OCI-LY3 (cell line): Measurements from ENCODE around the gene ERP44.

Source experiments
- H2AFZ ChIP-seq: fragments of 200-600, 300-600 bp; shearing (Covaris generic); 2 replicates; pipeline ENCODE4 v1.6.0; 2014; ENCODE audit warnings: antibody characterized with exemption, low read depth, low read length
- H3K27ac ChIP-seq: fragments of 200-600, 300-600 bp; sonication (generic); 2 replicates; pipeline ENCODE4 v1.5.1; 2014; ENCODE audit warnings: mild to moderate bottlenecking, low read length, moderate library complexity, mixed read lengths
- H3K27me3 ChIP-seq: fragments of 200-600, 300-600 bp; sonication (generic); 2 replicates; pipeline ENCODE4 v1.6.1; 2014; ENCODE audit warnings: low read depth, low read length, mixed read lengths
- H3K36me3 ChIP-seq: fragments of 200-600, 300-600 bp; sonication (generic); replicated peaks from 2 replicates; pipeline ENCODE3; 2014; ENCODE audit warnings: low read depth, low read length, mixed read lengths
- H3K4me1 ChIP-seq: fragments of 300-600, 200-600 bp; sonication (generic); 2 replicates; pipeline ENCODE4 v1.6.1; 2014; ENCODE audit warnings: low read length, mixed read lengths
- H3K4me2 ChIP-seq: fragments of 200-600, 300-600 bp; sonication (generic); 2 replicates; pipeline ENCODE4 v1.6.1; 2014; ENCODE audit warnings: low read length, mixed read lengths
- H3K4me3 ChIP-seq: fragments of 300-600, 200-600 bp; sonication (generic); 2 replicates; pipeline ENCODE4 v1.5.1; 2014; ENCODE audit warnings: antibody characterized with exemption, mild to moderate bottlenecking, low read length, moderate library complexity
- H3K79me2 ChIP-seq: fragments of 300-600, 200-600 bp; shearing (Covaris generic); 2 replicates; pipeline ENCODE4 v1.6.1; 2014; ENCODE audit warnings: mild to moderate bottlenecking, low read length, mixed read lengths
- H3K9ac ChIP-seq: fragments of 300-600, 200-600 bp; shearing (Covaris generic); 2 replicates; pipeline ENCODE4 v1.6.0; 2014; ENCODE audit warnings: mild to moderate bottlenecking, low read length, moderate library complexity
- H3K9me3 ChIP-seq: fragments of 200-600, 300-600 bp; shearing (Covaris generic); 2 replicates; pipeline ENCODE4 v1.6.1; 2014; ENCODE audit warnings: low read length, mixed read lengths; ENCODE audit not compliant: insufficient read depth
- H4K20me1 ChIP-seq: fragments of 200-600, 300-600 bp; sonication (generic); 2 replicates; pipeline ENCODE4 v1.6.1; 2016; ENCODE audit warnings: low read length, mixed read lengths; ENCODE audit not compliant: insufficient read depth
- CTCF ChIP-seq: fragments of 200-600, 300-600 bp; sonication (generic); IDR thresholded peaks from 2 replicates; pipeline ENCODE4 v1.5.1; 2014; ENCODE audit warnings: antibody characterized with exemption, low read length, low read depth
- EZH2phosphoT487 ChIP-seq: fragments of 200-600 bp; shearing (Covaris generic); IDR thresholded peaks from 2 replicates; pipeline ENCODE4 v1.6.1; 2018; ENCODE audit warnings: antibody characterized with exemption, mixed run types, low read depth

Gene ERP44

GRCh38 chr9:99978221-99978620 lies 120.6 kb downstream of the ERP44 start:
- no peaks in the 10 kb centered on the region for H3K79me2 ChIP-seq
- no peak overlapping the region for H3K9ac ChIP-seq
- no peak for TF ChIP-seq EZH2phosphoT487
- TF ChIP-seq CTCF: no peak
- H3K4me3 ChIP-seq: no peak overlapping the region
- no peaks in the 10 kb centered on the region for H3K36me3 ChIP-seq
- no peaks in the 10 kb centered on the region for H3K9me3 ChIP-seq
- H3K4me1 ChIP-seq: no peaks in the 10 kb centered on the region
- H4K20me1 ChIP-seq: no peaks in the 10 kb centered on the region
- no peak overlapping the region for H3K4me2 ChIP-seq
- no peaks in the 10 kb centered on the region for H3K27me3 ChIP-seq
- no peak overlapping the region for H2AFZ ChIP-seq
- H3K27ac ChIP-seq: no peak overlapping the region

- Histone ChIP-seq H3K27me3 (no peaks in the 10 kb centered on the region), H3K4me2 (no peak overlapping the region), H4K20me1 (no peaks in the 10 kb centered on the region), H3K4me1 (no peaks in the 10 kb centered on the region), H2AFZ (no peak overlapping the region), H3K9me3 (no peaks in the 10 kb centered on the region), H3K36me3 (no peaks in the 10 kb centered on the region), H3K27ac (no peak overlapping the region), H3K79me2 (no peaks in the 10 kb centered on the region), H3K9ac (no peak overlapping the region), H3K4me3 (no peak overlapping the region)
- TF ChIP-seq EZH2phosphoT487 (no peak), CTCF (no peak)
Measured at GRCh38 chr9:99977033-99977792, 121.6 kb downstream of the ERP44 start.

- H3K79me2 ChIP-seq: no peaks in the 10 kb centered on the region
- H4K20me1 ChIP-seq: no peaks in the 10 kb centered on the region
- H3K27me3 ChIP-seq: no peaks in the 10 kb centered on the region
- no peaks in the 10 kb centered on the region for H3K4me1 ChIP-seq
- no peak overlapping the region for H3K4me2 ChIP-seq
- no peak overlapping the region for H3K9ac ChIP-seq
- H3K4me3 ChIP-seq: no peak overlapping the region
- H2AFZ ChIP-seq: no peak overlapping the region
- peaks cover 4% of the 10 kb centered on the region for H3K36me3 ChIP-seq
- no peaks in the 10 kb centered on the region for H3K9me3 ChIP-seq
- no peak for TF ChIP-seq EZH2phosphoT487
- no peak for TF ChIP-seq CTCF
- H3K27ac ChIP-seq: no peak overlapping the region
Measured at GRCh38 chr9:99973455-99973854, 125.3 kb downstream of the ERP44 start.

- H3K27ac ChIP-seq: no peak overlapping the region
- no peak overlapping the region for H3K4me2 ChIP-seq
- no peaks in the 10 kb centered on the region for H3K27me3 ChIP-seq
- no peaks in the 10 kb centered on the region for H3K9me3 ChIP-seq
- no peak overlapping the region for H2AFZ ChIP-seq
- TF ChIP-seq EZH2phosphoT487 (no peak), CTCF (no peak)
- H3K4me3 ChIP-seq: no peak overlapping the region
- peaks cover 4% of the 10 kb centered on the region for H3K36me3 ChIP-seq
- no peaks in the 10 kb centered on the region for H3K4me1 ChIP-seq
- H3K79me2 ChIP-seq: no peaks in the 10 kb centered on the region
- no peak overlapping the region for H3K9ac ChIP-seq
- H4K20me1 ChIP-seq: no peaks in the 10 kb centered on the region
Measured at GRCh38 chr9:99971410-99971809, 127.4 kb downstream of the ERP44 start.
